ENCODE data around the gene EXOSC5.

The EXOSC5 gene

DNA sequence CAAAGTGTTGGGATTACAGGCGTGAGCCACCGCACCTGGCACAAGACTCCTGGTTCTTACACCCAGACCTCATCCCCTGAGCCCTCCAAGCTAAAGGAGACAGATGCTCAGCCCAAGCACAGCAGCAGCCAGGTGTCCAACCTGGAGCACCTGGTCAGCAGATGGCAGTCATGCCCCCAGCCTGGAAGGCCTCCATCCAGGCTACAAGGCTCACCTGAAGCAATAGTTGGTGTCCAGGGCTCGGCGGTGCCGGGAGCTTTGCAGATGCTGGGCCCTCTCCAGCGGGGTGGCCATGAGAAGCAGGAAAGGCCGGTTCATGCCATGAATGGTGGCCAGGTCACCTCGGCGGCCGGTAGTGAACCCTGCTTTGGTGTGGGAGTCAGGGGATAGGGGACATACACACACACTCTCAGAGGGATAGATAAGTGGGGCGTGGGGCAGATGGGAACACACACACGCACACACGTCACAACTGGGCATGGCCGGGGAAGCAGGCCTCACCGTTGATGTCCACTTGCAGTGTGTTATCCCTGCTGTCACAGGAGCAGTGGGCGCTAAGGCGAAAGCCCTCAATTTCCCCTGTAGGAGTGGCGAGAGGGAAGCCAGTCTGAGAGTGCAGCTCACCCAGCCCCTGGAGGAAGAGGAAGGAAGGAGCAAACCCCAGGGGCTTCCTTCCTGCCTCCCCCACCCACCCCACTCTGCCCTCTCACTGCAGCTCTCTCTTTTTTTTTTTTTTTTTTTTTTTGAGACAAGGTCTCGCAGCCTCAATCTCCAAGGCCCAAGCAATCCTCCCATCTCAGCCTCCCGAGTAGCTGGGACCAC, 55.3 kb downstream of the EXOSC5 start:
- no peak for DNase-seq (ENCODE audit: low spot score)

DNA sequence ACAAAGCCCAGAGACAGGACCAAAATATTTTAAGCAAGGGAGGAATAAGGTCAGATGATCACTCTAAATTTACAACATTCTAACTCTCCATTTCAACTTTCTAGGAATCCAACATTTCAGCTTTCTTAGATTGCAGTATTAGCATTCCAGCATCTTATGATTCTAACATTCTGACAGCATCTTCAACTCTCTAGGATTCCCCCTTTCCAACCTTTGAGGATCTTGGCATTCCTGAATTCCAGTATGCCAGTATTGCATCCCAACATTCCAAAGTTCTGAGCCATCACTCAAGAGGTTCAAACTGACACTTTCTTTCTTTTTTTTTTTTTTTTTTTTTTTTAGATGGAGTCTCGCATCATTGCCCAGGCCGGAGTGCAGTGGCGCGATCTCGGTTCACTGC, 57.2 kb downstream of the EXOSC5 start:
- peak; percentile 60 for DNase-seq (ENCODE audit: low spot score)
